ENCODE measurements around the gene RPS6KA2. TPM values are rescaled to one million over a fixed set of nuclear protein-coding genes. Genes with fewer than 3 reads are reported as not detected.

The RPS6KA2 gene
- total RNA-seq, 1 experiment from 2014 or later, result 12.3 TPM

DNA sequence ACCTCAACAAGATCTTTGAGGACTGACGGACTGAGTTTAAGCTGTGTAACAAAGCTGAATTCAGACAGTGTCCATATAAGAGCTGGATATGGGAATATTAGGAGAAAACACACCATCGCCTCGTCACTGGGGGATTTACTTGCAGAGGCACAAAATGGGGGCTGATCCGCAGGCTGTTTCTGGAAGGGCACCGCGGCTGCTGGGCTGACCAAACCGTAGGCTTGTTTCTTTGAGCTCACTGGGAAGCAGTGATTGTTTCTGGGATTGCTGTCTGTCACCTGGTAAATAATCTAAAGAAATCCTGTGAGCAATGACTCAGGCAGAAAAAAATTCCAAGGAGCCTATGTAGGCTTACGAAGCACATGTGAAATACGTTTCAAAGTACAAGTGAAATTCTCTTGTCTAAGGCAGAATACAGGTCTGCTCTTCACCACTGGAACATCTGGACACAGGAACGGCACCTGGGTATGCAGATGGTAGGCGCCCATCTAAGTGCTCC, 180.4 kb downstream of the RPS6KA2 start:
- Histone ChIP-seq H2BK120ac (ENCODE audit: low read depth, low read length, poor library complexity, severe bottlenecking) (no peak overlapping the region), H3K23ac (ENCODE audit: insufficient read length, low read depth, low read length) (no peak overlapping the region), H2BK20ac (ENCODE audit: low read depth, low read length, poor library complexity, severe bottlenecking) (no peak overlapping the region), H3K56ac (ENCODE audit: insufficient read length, low read depth, low read length) (no peak overlapping the region), H3K9me3 (ENCODE audit: control insufficient read depth, low read depth, low read length) (no peaks in the 10 kb centered on the region), H4K5ac (ENCODE audit: insufficient read length, low read depth, low read length) (no peak overlapping the region), H2BK15ac (ENCODE audit: low read depth, low read length) (no peak overlapping the region), H4K91ac (ENCODE audit: insufficient read length, low read depth, low read length) (no peak overlapping the region), H3K27ac (ENCODE audit: insufficient read length, low read depth, low read length) (no peak overlapping the region), H3K79me2 (ENCODE audit: insufficient read depth, low read length) (no peaks in the 10 kb centered on the region), H3K27me3 (ENCODE audit: insufficient read depth, low read length) (no peaks in the 10 kb centered on the region), H2BK5ac (ENCODE audit: insufficient read length, low read length) (no peak overlapping the region), H3K79me1 (ENCODE audit: insufficient read depth, low read depth, low read length, poor library complexity, severe bottlenecking) (no peaks in the 10 kb centered on the region), H2BK12ac (ENCODE audit: insufficient read length, low read depth, low read length) (no peak overlapping the region), H2AFZ (ENCODE audit: low read length) (no peak overlapping the region), H3T11ph (ENCODE audit: low read length) (no peak overlapping the region), H4K20me1 (ENCODE audit: control insufficient read depth, insufficient read depth, insufficient read length) (peaks cover 5% of the 10 kb centered on the region), H3K4ac (ENCODE audit: low read depth, low read length) (no peak overlapping the region), H3K4me2 (ENCODE audit: insufficient read depth, insufficient read length, low read length) (no peak overlapping the region), H3K4me1 (ENCODE audit: insufficient read depth, low read length) (no peaks in the 10 kb centered on the region), H3K14ac (ENCODE audit: insufficient read depth, low read length) (no peak overlapping the region), H3K18ac (ENCODE audit: insufficient read length, low read depth, low read length) (no peak overlapping the region), H4K8ac (replicated peaks; ENCODE audit: insufficient read length, low read depth, low read length) (no peak overlapping the region), H3K23me2 (ENCODE audit: insufficient read length, low read depth, low read length, poor library complexity, severe bottlenecking) (no peaks in the 10 kb centered on the region), H3K9ac (ENCODE audit: extremely low read depth, insufficient read length, low read length) (no peak overlapping the region), H2AK5ac (ENCODE audit: insufficient read length, low read length) (no peak overlapping the region)
- no peak for DNase-seq
- Mint-ChIP-seq H3K4me3 (no peak overlapping the region), H3K9me3 (peaks cover 0 to 5% of the 10 kb centered on the region in 2 experiments; a peak in 2 of 5 replicates), H3K27ac (no peak overlapping the region), H3K4me1 (no peaks in the 10 kb centered on the region), H3K27me3 (ENCODE audit: low read depth) (no peaks in the 10 kb centered on the region), H3K36me3 (ENCODE audit: insufficient read depth in 1 of 3, low read depth in 3 of 3) (peaks cover 22 to 26% (median 24%) of the 10 kb centered on the region in 3 experiments)
- TF ChIP-seq, protein P1, sequence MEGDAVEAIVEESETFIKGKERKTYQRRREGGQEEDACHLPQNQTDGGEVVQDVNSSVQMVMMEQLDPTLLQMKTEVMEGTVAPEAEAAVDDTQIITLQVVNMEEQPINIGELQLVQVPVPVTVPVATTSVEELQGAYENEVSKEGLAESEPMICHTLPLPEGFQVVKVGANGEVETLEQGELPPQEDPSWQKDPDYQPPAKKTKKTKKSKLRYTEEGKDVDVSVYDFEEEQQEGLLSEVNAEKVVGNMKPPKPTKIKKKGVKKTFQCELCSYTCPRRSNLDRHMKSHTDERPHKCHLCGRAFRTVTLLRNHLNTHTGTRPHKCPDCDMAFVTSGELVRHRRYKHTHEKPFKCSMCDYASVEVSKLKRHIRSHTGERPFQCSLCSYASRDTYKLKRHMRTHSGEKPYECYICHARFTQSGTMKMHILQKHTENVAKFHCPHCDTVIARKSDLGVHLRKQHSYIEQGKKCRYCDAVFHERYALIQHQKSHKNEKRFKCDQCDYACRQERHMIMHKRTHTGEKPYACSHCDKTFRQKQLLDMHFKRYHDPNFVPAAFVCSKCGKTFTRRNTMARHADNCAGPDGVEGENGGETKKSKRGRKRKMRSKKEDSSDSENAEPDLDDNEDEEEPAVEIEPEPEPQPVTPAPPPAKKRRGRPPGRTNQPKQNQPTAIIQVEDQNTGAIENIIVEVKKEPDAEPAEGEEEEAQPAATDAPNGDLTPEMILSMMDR (conservative IDR thresholded peaks at IDR 0.05), result no peak
- WGBS (ENCODE audit: extremely low coverage, insufficient read length, low lambda C conversion rate), result no CpG with 5 or more reads among the region's 11 CpGs
